K562 (cell line): ENCODE measurements around the gene UGT1A9.

Experiments used
- CTCF ChIP-seq, 3 experiments: IDR thresholded peaks in 2 of 3; conservative IDR thresholded peaks in 1 of 3; 2 replicates each; pipeline ENCODE4 v1.5.1; 2011 to 2012; ENCODE audit warnings: low read length in 3 of 3, mild to moderate bottlenecking in 3 of 3, control low read depth in 2 of 3, improper control_type of control experiment in 1 of 3, inconsistent platforms in 1 of 3, low read depth in 1 of 3, mixed read lengths in 1 of 3, moderate library complexity in 1 of 3; ENCODE audit not compliant: insufficient read depth in 2 of 3
- EZH2 ChIP-seq: IDR thresholded peaks from 2 replicates; pipeline ENCODE4 v1.6.1; 2012; ENCODE audit warnings: low read depth, mild to moderate bottlenecking, inconsistent platforms, low read length, borderline replicate concordance
- GABPB2 ChIP-seq: fragments of 250-450 bp; sonication (Bioruptor Pico); conservative IDR thresholded peaks from 2 replicates; pipeline ENCODE4 v1.5.1; 2021; ENCODE audit warnings: mild to moderate bottlenecking
- GATAD2B ChIP-seq: fragments of 450-650 bp; IDR thresholded peaks from 2 replicates; pipeline ENCODE4 v1.6.1; 2017; ENCODE audit warnings: mild to moderate bottlenecking, borderline replicate concordance
- IFI16 ChIP-seq: fragments of 250-450 bp; sonication (Bioruptor Pico); IDR thresholded peaks from 2 replicates; pipeline ENCODE4 v2.1.2; 2022; ENCODE audit warnings: mild to moderate bottlenecking, inconsistent platforms

GRCh38 chr2:233811087-233811486 is 139.4 kb downstream of the UGT1A9 start:
- TF ChIP-seq IFI16 (CRISPR knock-in tag): no peak
- no peak for TF ChIP-seq CTCF (IDR thresholded peaks at IDR 0.05 in 2 of 3, conservative IDR thresholded peaks at IDR 0.05 in 1 of 3; ENCODE audit: insufficient read depth in 2 of 3, low read depth in 1 of 3, low read length in 3 of 3)
- no peak for TF ChIP-seq EZH2
- TF ChIP-seq GATAD2B: no peak
- TF ChIP-seq GABPB2 (CRISPR knock-in tag): no peak
